ENCODE data around the gene CMIP. TPM values are rescaled to one million over a fixed set of nuclear protein-coding genes. Genes with fewer than 3 reads are reported as not detected.

Gene CMIP
- total and polyA plus RNA-seq, 10 of the 15 experiments (the other 5 are each of a cell fraction or from before 2014, with no cell fraction given), result 1.2 to 43.2 (median 4.4) TPM

DNA sequence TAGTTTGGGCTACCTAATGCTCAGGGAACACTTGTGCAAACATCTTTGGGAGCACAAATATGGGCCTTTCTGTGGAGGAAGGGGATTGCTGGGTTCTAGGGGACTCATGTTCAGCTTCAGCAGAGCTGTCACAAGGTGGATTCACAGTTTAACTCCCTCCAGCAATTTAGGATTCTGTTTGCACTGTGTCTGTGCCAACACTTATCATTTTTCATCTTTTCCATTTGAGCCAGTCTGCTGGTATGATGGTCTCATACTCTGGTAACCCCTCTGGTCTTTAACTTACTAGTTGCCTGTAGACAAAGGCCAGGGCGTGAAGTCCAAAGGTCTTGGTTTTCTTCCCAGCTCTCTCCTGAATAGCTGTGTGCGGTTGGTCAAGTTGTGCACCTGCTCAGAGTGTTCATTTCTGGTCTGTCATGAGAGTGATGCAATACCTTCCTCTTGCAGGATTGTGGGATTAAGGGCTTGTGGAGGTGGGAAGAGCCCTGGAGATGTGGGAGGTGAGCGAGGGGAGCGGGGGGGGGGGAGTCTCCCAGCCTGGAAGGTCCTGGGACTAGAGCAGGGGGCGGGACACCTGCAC is 152.6 kb downstream of the CMIP start:
- intact Hi-C loops (cut with micrococcal nuclease; ENCODE audit: unreplicated experiment), result no loop called here

More for the DNA sequence above, 152.6 kb downstream of the CMIP start:
- ChIA-PET POLR2A (no interaction called here), CTCF (interaction anchor here (1.4 kb wide), 1 partner anchor 8 kb away, joined by 5 read pairs; no protein-coding TSS in a partner anchor), RAD21 (ENCODE audit: unreplicated experiment) (interaction anchor here (0.9 kb wide), 1 partner anchor 24 kb away, joined by 4 read pairs; no protein-coding TSS in a partner anchor), SMC1A (ENCODE audit: uncharacterized antibody, unreplicated experiment) (interaction anchor here (0.6 kb wide), 1 partner anchor 116 kb away, joined by 3 read pairs; no protein-coding TSS in a partner anchor)
- 94% methylated on average over 4 of the region's 5 CpGs for WGBS (ENCODE audit: insufficient coverage, insufficient replicate concordance, low lambda C conversion rate, missing lambda C conversion rate)
- DNase-seq (ENCODE audit: low read depth, low spot score) (no peak), FAIRE-seq (no peak), ATAC-seq (no peak)
- no peaks in the 10 kb centered on the region; the same call in 1 of the 2 replicates for H3K79me2 ChIP-seq (ENCODE audit: control insufficient read depth, insufficient read depth, low read length)
- in situ Hi-C loops (cut with MboI), result no loop called here
- H3K36me3 ChIP-seq (ENCODE audit: control insufficient read depth in 2 of 2, insufficient read depth in 2 of 2, low read length in 1 of 2), result peaks cover 0 to 1% of the 10 kb centered on the region in 2 experiments; a peak in 2 of 4 replicates
- H2AFZ ChIP-seq (ENCODE audit: control insufficient read depth, low read depth, low read length), result no peak overlapping the region
- H4K20me1 ChIP-seq (ENCODE audit: control insufficient read depth, insufficient read depth), result no peaks in the 10 kb centered on the region; the same call in none of the 2 replicates
- H3K27me3 ChIP-seq (replicated peaks in 1 of 2; ENCODE audit: control insufficient read depth in 2 of 2, insufficient read depth in 2 of 2, low read length in 1 of 2), result no peaks in the 10 kb centered on the region
- no peak overlapping the region for H3K9ac ChIP-seq (ENCODE audit: control insufficient read depth, insufficient read depth, low read length)
- no peaks in the 10 kb centered on the region for H3K4me1 ChIP-seq (ENCODE audit: control insufficient read depth, insufficient read depth, low read length)
- H3K4me3 ChIP-seq, result no peak overlapping the region
- BruUV-seq (replicated peaks), result no TSS peak
- H3K4me2 ChIP-seq (ENCODE audit: control insufficient read depth, insufficient read depth), result no peak overlapping the region
- H3K27ac ChIP-seq (ENCODE audit: control insufficient read depth, insufficient read depth), result no peak overlapping the region
- TF ChIP-seq CHD2 (IDR thresholded peaks at IDR 0.05; ENCODE audit: borderline replicate concordance, low read depth, low read length), result no peak
- no peak for TF ChIP-seq SIX5 (IDR thresholded peaks at IDR 0.05; ENCODE audit: low read depth, low read length, severe bottlenecking)
- TF ChIP-seq SREBF2 (IDR thresholded peaks at IDR 0.05; ENCODE audit: low read length), result no peak
- TF ChIP-seq ATF7 (IDR thresholded peaks at IDR 0.05; ENCODE audit: low read depth), result no peak
- TF ChIP-seq SUPT20H (IDR thresholded peaks at IDR 0.05; ENCODE audit: borderline replicate concordance, control insufficient read depth, low read depth, low read length), result no peak
- TF ChIP-seq RCOR1 (conservative IDR thresholded peaks at IDR 0.05; ENCODE audit: low read depth, low read length), result no peak
- TF ChIP-seq PAX8 (IDR thresholded peaks at IDR 0.05), result no peak
- no peak for TF ChIP-seq RAD51 (IDR thresholded peaks at IDR 0.05)
- no peak for TF ChIP-seq KLF5 (IDR thresholded peaks at IDR 0.05; ENCODE audit: partially characterized antibody)
- TF ChIP-seq, protein P1, sequence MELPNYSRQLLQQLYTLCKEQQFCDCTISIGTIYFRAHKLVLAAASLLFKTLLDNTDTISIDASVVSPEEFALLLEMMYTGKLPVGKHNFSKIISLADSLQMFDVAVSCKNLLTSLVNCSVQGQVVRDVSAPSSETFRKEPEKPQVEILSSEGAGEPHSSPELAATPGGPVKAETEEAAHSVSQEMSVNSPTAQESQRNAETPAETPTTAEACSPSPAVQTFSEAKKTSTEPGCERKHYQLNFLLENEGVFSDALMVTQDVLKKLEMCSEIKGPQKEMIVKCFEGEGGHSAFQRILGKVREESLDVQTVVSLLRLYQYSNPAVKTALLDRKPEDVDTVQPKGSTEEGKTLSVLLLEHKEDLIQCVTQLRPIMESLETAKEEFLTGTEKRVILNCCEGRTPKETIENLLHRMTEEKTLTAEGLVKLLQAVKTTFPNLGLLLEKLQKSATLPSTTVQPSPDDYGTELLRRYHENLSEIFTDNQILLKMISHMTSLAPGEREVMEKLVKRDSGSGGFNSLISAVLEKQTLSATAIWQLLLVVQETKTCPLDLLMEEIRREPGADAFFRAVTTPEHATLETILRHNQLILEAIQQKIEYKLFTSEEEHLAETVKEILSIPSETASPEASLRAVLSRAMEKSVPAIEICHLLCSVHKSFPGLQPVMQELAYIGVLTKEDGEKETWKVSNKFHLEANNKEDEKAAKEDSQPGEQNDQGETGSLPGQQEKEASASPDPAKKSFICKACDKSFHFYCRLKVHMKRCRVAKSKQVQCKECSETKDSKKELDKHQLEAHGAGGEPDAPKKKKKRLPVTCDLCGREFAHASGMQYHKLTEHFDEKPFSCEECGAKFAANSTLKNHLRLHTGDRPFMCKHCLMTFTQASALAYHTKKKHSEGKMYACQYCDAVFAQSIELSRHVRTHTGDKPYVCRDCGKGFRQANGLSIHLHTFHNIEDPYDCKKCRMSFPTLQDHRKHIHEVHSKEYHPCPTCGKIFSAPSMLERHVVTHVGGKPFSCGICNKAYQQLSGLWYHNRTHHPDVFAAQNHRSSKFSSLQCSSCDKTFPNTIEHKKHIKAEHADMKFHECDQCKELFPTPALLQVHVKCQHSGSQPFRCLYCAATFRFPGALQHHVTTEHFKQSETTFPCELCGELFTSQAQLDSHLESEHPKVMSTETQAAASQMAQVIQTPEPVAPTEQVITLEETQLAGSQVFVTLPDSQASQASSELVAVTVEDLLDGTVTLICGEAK (IDR thresholded peaks at IDR 0.05; ENCODE audit: borderline replicate concordance), result no peak
- no peak for TF ChIP-seq NBN (IDR thresholded peaks at IDR 0.05)
- no peak for TF ChIP-seq CBX5 (IDR thresholded peaks at IDR 0.05; ENCODE audit: low read depth)
- no peak for TF ChIP-seq CEBPB (IDR thresholded peaks at IDR 0.05; ENCODE audit: borderline replicate concordance in 1 of 2, low read depth in 2 of 2, low read length in 2 of 2)
- TF ChIP-seq CBX3 (IDR thresholded peaks at IDR 0.05; ENCODE audit: borderline replicate concordance, low read depth), result no peak
- no peak for TF ChIP-seq EED (IDR thresholded peaks at IDR 0.05; ENCODE audit: low read depth)
- no peak for TF ChIP-seq CREB1 (IDR thresholded peaks at IDR 0.05; ENCODE audit: low read depth)
- H3K9me3 ChIP-seq (replicated peaks; ENCODE audit: control insufficient read depth, insufficient read depth, low read length), result no peaks in the 10 kb centered on the region

All from GM12878 (cell line).